ENCODE results near the gene MYO1H.

MYO1H gene

DNA sequence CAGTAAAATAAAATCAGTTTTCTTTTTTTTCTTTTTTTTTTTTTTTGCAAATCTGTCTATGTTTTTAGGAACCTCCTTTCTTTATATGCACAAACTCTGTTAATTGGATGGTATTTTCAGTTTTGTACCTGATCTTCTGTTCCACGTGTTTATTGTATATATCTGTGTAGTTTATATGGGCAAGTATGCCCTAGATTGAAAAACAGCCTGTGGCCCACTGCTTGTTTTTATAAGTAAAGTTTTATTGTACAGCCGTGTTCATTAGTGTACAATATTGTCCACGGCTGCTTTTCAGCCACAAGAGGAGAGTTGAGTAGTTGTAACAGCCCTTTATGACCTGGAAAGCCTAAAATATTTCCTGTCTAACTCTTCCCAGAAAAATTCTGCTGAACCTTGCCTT, 18.7 kb upstream of the MYO1H start:
- no peaks in the 10 kb centered on the region for H3K36me3 ChIP-seq (ENCODE audit: insufficient read depth, insufficient read length, low read length)
- no peak for DNase-seq (ENCODE audit: low read depth, low spot score)
- no peaks in the 10 kb centered on the region for H3K9me3 ChIP-seq (ENCODE audit: insufficient read depth, low read length)
- H3K4me3 ChIP-seq (ENCODE audit: insufficient read length, low read depth): no peak overlapping the region
- H3K9ac ChIP-seq (ENCODE audit: insufficient read length, low read depth): no peak overlapping the region
- no peak for TF ChIP-seq SUZ12 (IDR thresholded peaks at IDR 0.05; ENCODE audit: extremely low read depth, insufficient read depth, insufficient read length)
- no peak for TF ChIP-seq YY1 (IDR thresholded peaks at IDR 0.05; ENCODE audit: insufficient read depth, insufficient read length)
- no peak for TF ChIP-seq ZNF274 (IDR thresholded peaks at IDR 0.05; ENCODE audit: low read depth, low read length)
- H3K27me3 ChIP-seq (ENCODE audit: insufficient read depth, insufficient read length): no peaks in the 10 kb centered on the region
- H3K4me1 ChIP-seq (ENCODE audit: insufficient read depth, insufficient read length): peaks cover 3% of the 10 kb centered on the region

DNA sequence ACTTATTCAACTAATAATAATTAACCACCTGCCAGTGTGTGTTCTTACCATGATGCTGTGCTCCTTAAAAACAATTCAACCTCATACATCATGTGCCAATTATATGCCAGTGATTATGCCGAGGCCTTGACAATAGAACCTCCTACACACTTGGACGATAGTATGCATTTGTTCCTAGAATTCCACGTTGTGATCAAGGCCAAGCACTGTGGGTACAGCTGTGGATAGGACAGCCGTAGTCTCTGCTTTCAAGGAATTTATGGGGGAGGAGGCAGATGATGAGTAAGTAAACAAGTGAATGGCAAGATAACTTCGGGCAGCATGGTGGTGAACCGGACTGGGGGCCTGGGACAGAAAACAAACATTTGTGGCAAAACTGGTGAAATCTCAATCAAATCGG, 18.0 kb upstream of the MYO1H start:
- no peak for DNase-seq (ENCODE audit: low read depth, low spot score)
- Histone ChIP-seq H3K4me3 (ENCODE audit: insufficient read length, low read depth) (no peak overlapping the region), H3K36me3 (ENCODE audit: insufficient read depth, insufficient read length, low read length) (no peaks in the 10 kb centered on the region), H3K27me3 (ENCODE audit: insufficient read depth, insufficient read length) (no peaks in the 10 kb centered on the region), H3K4me1 (ENCODE audit: insufficient read depth, insufficient read length) (no peaks in the 10 kb centered on the region), H3K9ac (ENCODE audit: insufficient read length, low read depth) (no peak overlapping the region), H3K9me3 (ENCODE audit: insufficient read depth, low read length) (no peaks in the 10 kb centered on the region)
- TF ChIP-seq YY1 (IDR thresholded peaks at IDR 0.05; ENCODE audit: insufficient read depth, insufficient read length): no peak
- no peak for TF ChIP-seq SUZ12 (IDR thresholded peaks at IDR 0.05; ENCODE audit: extremely low read depth, insufficient read depth, insufficient read length)
- no peak for TF ChIP-seq ZNF274 (IDR thresholded peaks at IDR 0.05; ENCODE audit: low read depth, low read length)

- Histone ChIP-seq H3K4me1 (ENCODE audit: insufficient read depth, insufficient read length) (no peaks in the 10 kb centered on the region), H3K27me3 (ENCODE audit: insufficient read depth, insufficient read length) (no peaks in the 10 kb centered on the region), H3K36me3 (ENCODE audit: insufficient read depth, insufficient read length, low read length) (no peaks in the 10 kb centered on the region), H3K4me3 (ENCODE audit: insufficient read length, low read depth) (no peak overlapping the region), H3K9me3 (ENCODE audit: insufficient read depth, low read length) (no peaks in the 10 kb centered on the region), H3K9ac (ENCODE audit: insufficient read length, low read depth) (no peak overlapping the region)
- DNase-seq (ENCODE audit: low read depth, low spot score): no peak
- TF ChIP-seq SUZ12 (IDR thresholded peaks at IDR 0.05; ENCODE audit: extremely low read depth, insufficient read depth, insufficient read length): no peak
- no peak for TF ChIP-seq YY1 (IDR thresholded peaks at IDR 0.05; ENCODE audit: insufficient read depth, insufficient read length)
- TF ChIP-seq ZNF274 (IDR thresholded peaks at IDR 0.05; ENCODE audit: low read depth, low read length): no peak
Observed at GRCh38 chr12:109330282-109331230, 17.1 kb upstream of the MYO1H start.

- Histone ChIP-seq H3K27me3 (ENCODE audit: insufficient read depth, insufficient read length) (no peaks in the 10 kb centered on the region), H3K9ac (ENCODE audit: insufficient read length, low read depth) (no peak overlapping the region), H3K4me1 (ENCODE audit: insufficient read depth, insufficient read length) (no peaks in the 10 kb centered on the region), H3K4me3 (ENCODE audit: insufficient read length, low read depth) (no peak overlapping the region), H3K36me3 (ENCODE audit: insufficient read depth, insufficient read length, low read length) (no peaks in the 10 kb centered on the region), H3K9me3 (ENCODE audit: insufficient read depth, low read length) (no peaks in the 10 kb centered on the region)
- no peak for DNase-seq (ENCODE audit: low read depth, low spot score)
- TF ChIP-seq ZNF274 (IDR thresholded peaks at IDR 0.05; ENCODE audit: low read depth, low read length) (no peak), YY1 (IDR thresholded peaks at IDR 0.05; ENCODE audit: insufficient read depth, insufficient read length) (no peak), SUZ12 (IDR thresholded peaks at IDR 0.05; ENCODE audit: extremely low read depth, insufficient read depth, insufficient read length) (no peak)
Observed at GRCh38 chr12:109331301-109331952, 16.3 kb upstream of the MYO1H start.

GRCh38 chr12:109334887-109335286, 12.8 kb upstream of the MYO1H start:
- Histone ChIP-seq H3K4me1 (ENCODE audit: insufficient read depth, insufficient read length) (no peaks in the 10 kb centered on the region), H3K9me3 (ENCODE audit: insufficient read depth, low read length) (peaks cover 3% of the 10 kb centered on the region; the same call in 1 of the 2 replicates), H3K27me3 (ENCODE audit: insufficient read depth, insufficient read length) (no peaks in the 10 kb centered on the region), H3K36me3 (ENCODE audit: insufficient read depth, insufficient read length, low read length) (no peaks in the 10 kb centered on the region), H3K9ac (ENCODE audit: insufficient read length, low read depth) (no peak overlapping the region), H3K4me3 (ENCODE audit: insufficient read length, low read depth) (no peak overlapping the region)
- no peak for DNase-seq (ENCODE audit: low read depth, low spot score)
- no peak for TF ChIP-seq SUZ12 (IDR thresholded peaks at IDR 0.05; ENCODE audit: extremely low read depth, insufficient read depth, insufficient read length)

GRCh38 chr12:109336593-109336992, 11.1 kb upstream of the MYO1H start:
- no peak overlapping the region for H3K4me3 ChIP-seq (ENCODE audit: insufficient read length, low read depth)
- DNase-seq (ENCODE audit: low read depth, low spot score): no peak
- no peaks in the 10 kb centered on the region for H3K27me3 ChIP-seq (ENCODE audit: insufficient read depth, insufficient read length)
- TF ChIP-seq YY1 (IDR thresholded peaks at IDR 0.05; ENCODE audit: insufficient read depth, insufficient read length) (no peak), ZNF274 (IDR thresholded peaks at IDR 0.05; ENCODE audit: low read depth, low read length) (no peak), SUZ12 (IDR thresholded peaks at IDR 0.05; ENCODE audit: extremely low read depth, insufficient read depth, insufficient read length) (no peak)
- H3K36me3 ChIP-seq (ENCODE audit: insufficient read depth, insufficient read length, low read length): no peaks in the 10 kb centered on the region
- H3K4me1 ChIP-seq (ENCODE audit: insufficient read depth, insufficient read length): no peaks in the 10 kb centered on the region
- H3K9me3 ChIP-seq (ENCODE audit: insufficient read depth, low read length): peaks cover 3% of the 10 kb centered on the region; the same call in 1 of the 2 replicates
- no peak overlapping the region for H3K9ac ChIP-seq (ENCODE audit: insufficient read length, low read depth)

DNA sequence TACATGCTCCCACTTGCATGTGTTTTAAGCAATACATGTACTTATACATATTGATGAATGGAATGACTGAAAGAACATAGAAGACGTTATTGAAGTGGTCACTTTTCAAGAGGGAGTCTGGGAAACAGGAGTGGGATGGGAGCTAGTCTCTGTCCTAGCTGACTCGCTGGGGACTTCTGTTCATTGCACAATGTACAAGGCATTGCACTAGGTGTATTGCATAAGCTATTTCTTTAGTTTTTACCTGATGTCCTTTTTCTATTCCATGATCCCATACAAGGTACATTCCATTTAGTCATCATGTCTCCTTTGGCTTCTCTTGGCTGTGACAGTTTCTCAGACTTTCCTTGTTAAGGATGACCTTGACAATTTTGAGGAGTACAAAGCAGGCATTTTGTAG, 4.0 kb upstream of the MYO1H start:
- H3K4me1 ChIP-seq (ENCODE audit: insufficient read depth, insufficient read length): no peaks in the 10 kb centered on the region
- DNase-seq (ENCODE audit: low read depth, low spot score): no peak

More for the DNA sequence above, 4.0 kb upstream of the MYO1H start:
- H3K4me3 ChIP-seq (ENCODE audit: insufficient read length, low read depth): no peak overlapping the region
- H3K9ac ChIP-seq (ENCODE audit: insufficient read length, low read depth): no peak overlapping the region
- TF ChIP-seq SUZ12 (IDR thresholded peaks at IDR 0.05; ENCODE audit: extremely low read depth, insufficient read depth, insufficient read length): no peak
- no peak for TF ChIP-seq ZNF274 (IDR thresholded peaks at IDR 0.05; ENCODE audit: low read depth, low read length)
- TF ChIP-seq YY1 (IDR thresholded peaks at IDR 0.05; ENCODE audit: insufficient read depth, insufficient read length): no peak
- H3K9me3 ChIP-seq (ENCODE audit: insufficient read depth, low read length): peaks cover 5% of the 10 kb centered on the region; the same call in 1 of the 2 replicates
- H3K27me3 ChIP-seq (ENCODE audit: insufficient read depth, insufficient read length): no peaks in the 10 kb centered on the region
- no peaks in the 10 kb centered on the region for H3K36me3 ChIP-seq (ENCODE audit: insufficient read depth, insufficient read length, low read length)

All from NT2/D1 (cell line).